Upper lobe of left lung (tissue), 6 donors: ENCODE results near the gene MPO. TPM values are rescaled to one million over a fixed set of nuclear protein-coding genes. Genes with fewer than 3 reads are reported as not detected.

Experiments used
- ATAC-seq, 2 donors: fragments of 200-7000 bp; cut with Tn5 transposase; one replicate each; pipeline ENCODE4 v1.9.1; 2022; ENCODE audit warnings: mild to moderate bottlenecking in 2 of 2, moderate library complexity in 2 of 2; ENCODE audit not compliant: low FRiP score in 2 of 2
- DNase-seq, 2 donors: peaks; one replicate each; pipeline ENCODE4 v3.0.0-alpha.2; 2019 to 2020
- H3K27ac ChIP-seq, 4 donors: fragments of 200-600 bp; sonication (generic); one replicate each; pipeline ENCODE4 v1.5.1; 2016 to 2019
- H3K27me3 ChIP-seq, 4 donors: fragments of 200-600 bp; sonication (generic); one replicate each; pipeline ENCODE4 v1.5.1; 2017 to 2019
- H3K36me3 ChIP-seq, 4 donors: fragments of 200-600 bp; sonication (generic); one replicate each; pipeline ENCODE4 v1.5.1; 2016 to 2019
- H3K4me1 ChIP-seq, 4 donors: fragments of 200-600 bp; sonication (generic); one replicate each; pipeline ENCODE4 v1.5.1; 2018 to 2019
- H3K4me3 ChIP-seq, 4 donors: fragments of 200-600 bp; sonication (generic); one replicate each; pipeline ENCODE4 v1.5.1; 2017 to 2019; ENCODE audit warnings: mild to moderate bottlenecking in 2 of 4, moderate library complexity in 1 of 4
- H3K9me3 ChIP-seq, 4 donors: fragments of 200-600 bp; sonication (generic); one replicate each; pipeline ENCODE4 v1.5.1; 2018 to 2019
- CTCF ChIP-seq, 6 experiments: fragments of 450-650 bp in 4 of 6; fragments of 200-600 bp in 2 of 6; sonication (generic) in 2 of 6; IDR thresholded peaks; one replicate each; pipeline ENCODE4 v1.5.1; 2016 to 2019; ENCODE audit warnings: antibody characterized with exemption in 6 of 6
- EP300 ChIP-seq, 4 donors: sonication (generic); formaldehyde crosslinking; IDR thresholded peaks; one replicate each; pipeline ENCODE4 v1.5.1; 2017; ENCODE audit warnings: antibody characterized with exemption in 4 of 4, control low read depth in 2 of 4
- POLR2A ChIP-seq, 4 donors: fragments of 450-650 bp; IDR thresholded peaks; one replicate each; pipeline ENCODE4 v1.5.1; 2016 to 2017; ENCODE audit warnings: antibody characterized with exemption in 4 of 4, mild to moderate bottlenecking in 2 of 4
- POLR2AphosphoS5 ChIP-seq, 2 donors: sonication (generic); formaldehyde crosslinking; IDR thresholded peaks; one replicate each; pipeline ENCODE4 v1.5.1; 2017; ENCODE audit warnings: antibody characterized with exemption in 2 of 2
- WGBS, 2 donors: methylation state at CpG; one replicate each; pipeline ENCODE4 v1.1.5; 2017 to 2018; 5-methylcytosine and 5-hydroxymethylcytosine counted together
- total RNA-seq, 6 donors: library from RNA; depleted of rRNA in 4 of 6; stranded (reverse); fragments of >200 nt in 4 of 6; gene quantifications; one replicate each; pipeline versions ENCODE4 v1.1.0 to v1.2.1, GENCODE V29; 2016 to 2021
- donor health status: DM: no; HTN: no; CAD: no; lungs with moderate emphysema.
- donor health status: DM: no; HTN: yes; CAD: no; lungs with severe emphysema.

MPO gene
- total RNA-seq, 6 donors from 2014 or later, result 0.71 to 4.6 (median 1.0) TPM

- no peaks in the 10 kb centered on the region for H3K27me3 ChIP-seq
- no peaks in the 10 kb centered on the region for H3K36me3 ChIP-seq
- H3K4me3 ChIP-seq, result no peak overlapping the region
- no peak for DNase-seq
- 85 to 87% methylated on average over 3 of the region's 3 CpGs for WGBS, 2 donors
- H3K27ac ChIP-seq, result no peak overlapping the region
- TF ChIP-seq POLR2AphosphoS5 (IDR thresholded peaks at IDR 0.05) (no peak), EP300 (IDR thresholded peaks at IDR 0.05) (no peak), CTCF (IDR thresholded peaks at IDR 0.05) (no peak), POLR2A (IDR thresholded peaks at IDR 0.05) (no peak)
- no peaks in the 10 kb centered on the region for H3K4me1 ChIP-seq
- no peak for ATAC-seq
- no peaks in the 10 kb centered on the region for H3K9me3 ChIP-seq
Observed at GRCh38 chr17:58285422-58285810, 4.7 kb upstream of the MPO start.

GRCh38 chr17:58284613-58285421 is 4.1 kb upstream of the MPO start:
- TF ChIP-seq CTCF (IDR thresholded peaks at IDR 0.05), result no peak
- no peak for TF ChIP-seq POLR2AphosphoS5 (IDR thresholded peaks at IDR 0.05)
- no peak for TF ChIP-seq POLR2A (IDR thresholded peaks at IDR 0.05)
- no peak for TF ChIP-seq EP300 (IDR thresholded peaks at IDR 0.05)
- H3K27me3 ChIP-seq, result no peaks in the 10 kb centered on the region

GRCh38 chr17:58283674-58284612 is 3.2 kb upstream of the MPO start:
- 58 to 63% methylated on average over 11 to 12 of the region's 12 CpGs for WGBS, 2 donors
- Histone ChIP-seq H3K27ac (no peak overlapping the region), H3K4me3 (no peak overlapping the region), H3K4me1 (peaks cover 3 to 8% (median 5%) of the 10 kb centered on the region in 4 donors), H3K36me3 (no peaks in the 10 kb centered on the region), H3K27me3 (peaks cover 0 to 5% (median 0%) of the 10 kb centered on the region in 4 donors), H3K9me3 (no peaks in the 10 kb centered on the region)
- TF ChIP-seq POLR2A (IDR thresholded peaks at IDR 0.05), result no peak
- no peak for TF ChIP-seq POLR2AphosphoS5 (IDR thresholded peaks at IDR 0.05)
- TF ChIP-seq EP300 (IDR thresholded peaks at IDR 0.05), result no peak
- no peak for TF ChIP-seq CTCF (IDR thresholded peaks at IDR 0.05)
- ATAC-seq, result no peak
- no peak for DNase-seq

More at GRCh38 chr17:58284613-58285421, 4.1 kb upstream of the MPO start:
- Histone ChIP-seq H3K4me3 (no peak overlapping the region), H3K4me1 (no peaks in the 10 kb centered on the region), H3K27ac (no peak overlapping the region), H3K9me3 (no peaks in the 10 kb centered on the region), H3K36me3 (no peaks in the 10 kb centered on the region)
- WGBS, 2 donors, result 41 to 54% methylated on average over 6 of the region's 6 CpGs
- no peak for DNase-seq
- no peak for ATAC-seq

GRCh38 chr17:58282442-58282841 is 1.7 kb upstream of the MPO start:
- Histone ChIP-seq H3K36me3 (no peaks in the 10 kb centered on the region), H3K9me3 (no peaks in the 10 kb centered on the region), H3K27me3 (peaks cover 0 to 5% (median 0%) of the 10 kb centered on the region in 4 donors), H3K27ac (no peak overlapping the region), H3K4me3 (no peak overlapping the region), H3K4me1 (peaks cover 3 to 21% (median 11%) of the 10 kb centered on the region in 4 donors)
- no peak for ATAC-seq
- no peak for TF ChIP-seq CTCF (IDR thresholded peaks at IDR 0.05)
- TF ChIP-seq POLR2A (IDR thresholded peaks at IDR 0.05), result no peak
- TF ChIP-seq POLR2AphosphoS5 (IDR thresholded peaks at IDR 0.05), result no peak
- no peak for TF ChIP-seq EP300 (IDR thresholded peaks at IDR 0.05)
- 85 to 94% methylated on average over 6 of the region's 6 CpGs for WGBS, 2 donors
- DNase-seq, result no peak
